CD4-positive, alpha-beta T cell treated with Interleukin-1 beta for 1 hour (primary cell): ENCODE results near the gene SIK3.

ENCODE experiments used
- DNase-seq, 2 donors: peaks; one replicate each; pipeline ENCODE4 v3.0.0-alpha.2; 2020 to 2022

Gene SIK3

GRCh38 chr11:117107701-117108590 lies 9.7 kb upstream of the SIK3 start:
- no peak for DNase-seq

DNA sequence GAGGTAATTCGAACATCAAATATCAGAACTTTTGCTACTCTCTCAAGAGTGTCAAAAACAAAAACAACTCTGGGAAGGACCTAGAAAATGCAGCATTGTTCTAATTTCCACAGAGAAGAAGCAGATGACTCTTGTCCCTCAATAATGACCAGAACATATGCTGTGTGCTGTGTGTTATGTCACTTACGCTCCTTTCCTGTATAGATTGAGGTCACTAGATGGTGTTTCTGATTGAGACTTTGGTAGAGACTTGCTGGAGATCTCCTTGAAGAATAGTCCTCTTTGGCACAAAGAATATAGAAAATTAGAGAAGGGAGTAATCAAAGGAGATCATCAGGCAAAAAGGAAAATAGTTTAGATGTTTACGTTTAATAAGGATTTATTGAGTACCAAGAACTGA lies 2.3 kb upstream of the SIK3 start:
- DNase-seq: no peak

- no peak for DNase-seq
Measured at GRCh38 chr11:117099696-117100095, 1.5 kb upstream of the SIK3 start.

GRCh38 chr11:117097389-117098268 lies 599 bp downstream of the SIK3 start:
- DNase-seq: peak; percentile 24 to 38

DNA sequence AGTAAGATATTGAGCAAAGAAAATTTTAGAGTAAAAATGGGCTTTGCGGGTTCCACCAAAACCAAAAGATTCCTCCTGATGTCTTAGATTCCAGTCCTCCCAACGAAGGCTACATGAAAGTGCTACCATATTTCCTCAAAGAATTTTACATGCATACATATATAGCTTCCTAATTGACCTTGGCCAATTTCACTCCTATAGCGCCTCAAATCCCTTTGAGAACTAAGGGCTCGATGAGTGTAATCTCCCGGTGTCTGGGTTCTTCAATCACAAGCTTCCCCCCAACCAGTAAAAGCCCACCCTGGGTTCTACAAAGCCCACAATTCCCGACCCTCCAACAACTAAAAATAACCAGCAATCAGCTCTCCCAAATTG lies 1.2 kb downstream of the SIK3 start:
- no peak for DNase-seq

- DNase-seq: peak; percentile 67 to 73
Measured at GRCh38 chr11:117096201-117096991, 1.8 kb downstream of the SIK3 start.

GRCh38 chr11:117095284-117096161 lies 2.7 kb downstream of the SIK3 start:
- peak in 1 of 2 donors; percentile 40 for DNase-seq

DNA sequence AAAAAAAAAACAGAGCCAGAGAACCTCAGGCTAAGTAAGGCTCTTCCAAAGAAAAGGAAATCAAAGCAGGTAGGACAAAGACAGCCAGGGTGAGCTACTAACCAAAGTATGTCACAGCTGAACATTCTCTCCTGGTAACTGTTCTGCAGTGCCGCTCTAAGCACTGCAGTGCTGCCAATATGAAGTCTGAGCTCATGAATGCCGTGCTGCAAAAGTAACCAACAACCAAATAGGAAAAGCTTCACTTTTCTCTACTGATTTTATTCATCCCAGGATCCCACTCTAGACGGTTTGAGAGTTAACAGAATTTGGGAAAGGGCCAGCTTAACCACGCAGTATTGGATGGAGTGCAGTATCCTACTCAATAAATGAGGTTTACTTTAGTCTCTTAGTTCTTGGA lies 3.5 kb downstream of the SIK3 start:
- no peak for DNase-seq

DNA sequence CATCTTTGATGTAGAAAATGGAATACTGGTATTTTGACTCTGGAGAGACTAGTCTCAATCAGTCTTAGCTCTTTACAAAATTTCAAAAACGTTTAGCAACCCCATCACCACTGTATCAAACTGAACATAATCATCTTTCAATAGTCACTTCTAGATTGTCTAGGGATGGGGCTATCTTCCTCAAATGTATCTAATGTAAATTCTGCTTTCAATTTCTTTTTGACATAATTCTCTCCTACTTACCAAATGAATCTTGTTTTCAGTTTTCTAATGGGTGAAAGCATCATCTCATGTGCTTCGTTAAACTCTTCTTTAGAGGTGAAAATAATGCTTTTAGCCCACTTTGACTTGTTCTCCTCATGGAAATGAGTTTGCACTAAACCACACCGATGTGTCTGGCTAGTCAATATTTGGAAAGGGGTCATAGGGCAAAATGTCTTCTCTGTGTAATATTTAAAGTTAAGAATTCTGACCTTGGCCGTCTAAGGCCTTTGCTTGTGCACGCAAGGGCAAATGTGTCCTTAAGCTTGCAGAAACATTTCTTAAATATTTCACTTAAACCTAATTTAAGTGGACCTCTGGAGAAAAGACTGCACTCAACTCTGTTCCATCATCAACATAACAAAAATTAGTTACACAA lies 5.2 kb downstream of the SIK3 start:
- DNase-seq: no peak

DNA sequence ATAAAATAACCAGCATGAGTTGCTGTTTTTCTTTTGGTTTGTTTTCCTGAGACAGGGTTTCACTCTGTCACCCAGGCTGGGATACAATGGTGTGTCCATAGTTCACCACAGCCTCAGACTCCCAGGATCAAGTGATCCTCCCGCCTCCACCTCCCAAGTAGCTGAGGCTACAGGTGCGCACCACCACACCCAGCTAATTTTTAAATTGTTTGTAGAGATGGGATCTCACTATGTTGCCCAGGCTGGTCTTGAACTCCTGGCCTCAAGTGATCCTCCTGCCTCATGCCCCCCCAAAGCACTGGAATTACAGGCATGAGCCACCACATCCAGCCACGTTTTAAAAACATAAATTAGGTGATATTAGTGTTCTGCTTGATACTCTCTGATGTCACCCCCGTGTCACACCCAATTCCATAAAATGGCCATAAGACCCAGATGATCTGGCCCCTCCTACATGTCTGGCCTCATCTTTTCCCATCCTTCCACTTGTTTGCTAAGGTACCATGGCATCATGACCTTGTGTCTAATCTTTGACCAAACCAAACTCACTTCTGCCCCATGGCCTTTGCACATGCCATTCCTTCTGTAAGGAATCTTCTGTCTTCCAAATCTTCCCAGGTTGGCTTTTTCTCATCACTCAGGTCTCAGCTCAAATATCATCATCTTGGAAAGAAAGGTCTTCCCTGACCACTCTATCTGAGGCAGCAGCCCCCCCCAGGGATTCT lies 6.3 kb downstream of the SIK3 start:
- DNase-seq: no peak

DNA sequence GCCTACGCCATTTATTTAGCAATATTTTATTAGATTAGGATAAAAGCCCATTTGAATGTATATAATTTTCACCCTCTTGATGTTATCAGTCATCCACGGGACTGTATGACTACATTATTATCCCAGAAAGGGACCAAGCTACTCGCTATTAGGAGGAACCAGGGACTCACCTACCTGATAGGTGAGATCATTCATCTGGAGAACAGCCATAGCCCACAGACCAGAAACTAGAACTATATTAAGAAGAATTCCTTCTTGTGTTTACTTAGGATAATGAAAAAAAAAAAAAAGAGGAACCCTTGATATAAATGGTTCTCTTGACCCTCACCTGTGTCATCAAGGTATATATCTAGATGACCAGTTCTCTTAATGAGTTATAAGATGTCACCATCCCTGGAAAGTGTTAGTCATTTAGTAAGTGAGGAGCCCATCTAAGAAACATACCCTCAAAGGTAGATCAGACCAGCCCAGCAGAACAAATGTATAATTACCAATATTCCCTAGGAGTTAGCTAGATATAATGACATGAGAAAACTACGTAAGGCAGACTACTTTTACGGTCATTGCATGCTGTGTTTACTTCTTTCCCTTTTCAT lies 8.0 kb downstream of the SIK3 start:
- DNase-seq: no peak

DNA sequence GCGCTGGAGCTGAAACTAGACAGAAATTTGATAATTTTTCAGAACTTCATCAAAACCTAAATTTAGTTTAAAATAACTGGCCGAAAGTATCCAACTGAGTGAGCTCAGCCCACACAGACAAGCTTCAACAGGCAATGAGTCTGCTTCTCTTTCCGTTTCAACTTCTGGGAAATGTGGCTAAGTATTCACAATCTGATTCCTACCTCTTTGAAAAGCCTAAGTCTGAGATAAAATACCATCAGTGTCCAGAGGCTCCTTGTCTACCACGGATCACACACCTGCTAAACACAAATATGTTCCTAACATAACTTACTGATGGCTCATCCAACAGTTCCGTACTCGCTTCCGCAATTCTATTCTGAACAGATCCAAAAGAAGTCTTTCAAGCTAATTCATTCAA lies 8.5 kb downstream of the SIK3 start:
- no peak for DNase-seq

GRCh38 chr11:117087446-117087845 lies 10.8 kb downstream of the SIK3 start:
- peak in 1 of 2 donors; percentile 29 for DNase-seq

GRCh38 chr11:117084992-117085391 lies 13.2 kb downstream of the SIK3 start:
- DNase-seq: no peak

DNA sequence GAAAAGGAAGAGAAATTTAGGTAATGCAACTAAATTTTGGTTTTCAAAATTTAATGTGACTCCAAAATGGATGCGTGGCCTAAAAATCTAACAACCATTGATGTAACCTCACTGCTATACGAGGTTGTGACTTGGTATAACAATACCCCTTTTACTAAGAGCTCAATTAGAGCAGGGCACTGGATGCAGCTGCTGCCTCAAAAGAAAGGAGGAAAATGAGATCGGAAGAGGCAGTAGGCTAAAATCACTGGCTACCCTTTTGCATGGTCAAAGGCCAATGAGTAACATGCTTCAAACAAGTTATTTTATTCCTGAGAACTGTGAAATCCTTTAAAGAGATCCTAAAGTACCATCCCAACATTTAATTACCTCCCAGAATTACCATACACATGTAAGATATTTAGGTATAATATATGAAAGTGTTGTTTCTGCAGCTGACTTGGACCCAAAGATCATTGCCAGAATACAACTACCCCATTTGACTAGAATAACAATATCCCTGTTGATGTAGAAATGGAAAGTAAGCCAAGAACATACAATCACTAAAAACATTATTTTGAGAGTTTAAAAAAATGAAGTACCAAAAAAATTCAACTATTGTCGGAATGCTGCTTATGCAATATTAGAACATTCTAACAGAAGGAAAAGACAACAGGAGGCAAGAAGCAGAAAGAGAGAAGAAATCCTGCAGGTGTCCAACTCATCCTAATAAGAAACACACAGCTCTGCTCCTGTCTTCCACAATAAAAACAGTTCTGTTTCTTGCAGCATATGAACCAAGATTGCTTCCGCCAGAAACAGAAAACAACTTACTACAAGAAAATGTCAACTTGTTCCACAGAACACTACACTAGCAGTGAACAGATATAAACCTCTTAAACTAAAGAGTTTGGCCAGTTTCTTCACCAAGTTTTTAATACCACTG lies 15.0 kb downstream of the SIK3 start:
- DNase-seq: no peak

DNA sequence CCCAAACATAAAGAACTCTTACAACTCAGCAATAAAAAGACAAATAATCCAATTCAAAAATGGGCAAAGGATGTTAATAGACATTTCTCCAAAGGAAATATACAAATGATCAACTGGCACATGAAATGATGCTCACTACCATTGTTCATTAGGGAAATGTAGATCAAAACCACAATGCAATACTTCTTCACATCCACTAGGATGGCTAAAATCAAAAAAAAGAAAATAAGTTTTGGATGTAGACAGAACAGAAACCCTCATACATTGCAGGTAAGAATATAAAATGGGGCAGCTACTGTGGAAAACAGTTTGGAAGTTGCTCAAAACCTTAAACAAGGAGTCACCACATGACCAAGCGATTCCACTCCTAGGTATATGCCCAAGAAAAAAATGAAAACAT lies 16.3 kb downstream of the SIK3 start:
- no peak for DNase-seq

- DNase-seq: no peak
Measured at GRCh38 chr11:117080370-117080769, 17.9 kb downstream of the SIK3 start.

DNA sequence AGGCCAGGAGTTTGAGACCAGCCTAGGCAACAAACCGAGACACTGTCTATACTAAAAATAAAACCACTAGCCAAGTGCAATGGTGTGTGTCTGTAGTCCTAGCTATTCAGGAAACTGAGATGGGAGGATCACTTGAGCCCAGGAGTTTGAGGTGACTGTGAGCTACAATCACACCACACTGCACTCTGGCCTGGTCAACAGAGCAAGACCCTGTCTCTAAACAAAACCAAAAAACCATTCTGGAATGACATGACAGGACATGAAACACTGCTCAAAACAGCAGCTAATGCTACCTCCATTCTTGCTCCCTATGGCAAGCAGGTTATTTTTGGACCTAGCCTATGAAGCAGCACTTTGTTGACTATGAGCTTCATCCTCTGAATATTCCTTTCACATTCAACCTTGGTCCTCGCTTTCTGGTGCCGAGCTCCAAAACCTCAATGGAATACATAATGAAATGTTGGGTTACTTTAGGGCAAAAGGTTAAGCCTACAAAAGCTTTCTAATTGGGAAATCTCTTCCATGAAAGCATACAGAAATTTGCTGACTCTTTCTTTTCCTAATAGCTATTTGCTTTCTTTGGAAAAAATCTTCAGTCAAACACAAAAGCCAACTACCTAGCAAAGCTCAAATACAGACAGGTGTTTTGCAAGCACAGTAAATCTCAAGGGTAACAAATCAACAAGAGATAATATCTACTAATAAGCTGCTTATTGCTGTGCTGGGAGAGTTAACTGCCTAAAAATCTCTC lies 21.1 kb downstream of the SIK3 start:
- no peak for DNase-seq

GRCh38 chr11:117075186-117075585 lies 23.0 kb downstream of the SIK3 start:
- DNase-seq: no peak
